Fibroblast of upper back skin (primary cell): ENCODE results near the gene HRC.
"Not testable (repeated sequence)": the region's sequence is repeated elsewhere in the genome, so short reads cannot be mapped to it uniquely, and the experiment has no call there.

Source experiments
- DNase-seq: peaks from one replicate; pipeline ENCODE4 v3.0.0-alpha.2; 2013

The HRC gene

GRCh38 chr19:49155005-49155819 is at the start of gene HRC:
HRC (minus strand) TSS chr19:49155396; CDS start chr19:49155237, 159 bp downstream.
- no peak for DNase-seq

GRCh38 chr19:49201042-49201441 is 45.8 kb upstream of the HRC start:
- DNase-seq, result no peak

- DNase-seq, result no peak
Measured at GRCh38 chr19:49200238-49200862, 45.2 kb upstream of the HRC start.

- DNase-seq, result no peak
Measured at GRCh38 chr19:49196527-49197240, 41.5 kb upstream of the HRC start.

- DNase-seq, result no peak
Measured at GRCh38 chr19:49194408-49194807, 39.2 kb upstream of the HRC start.

GRCh38 chr19:49193822-49194394 is 38.7 kb upstream of the HRC start:
- DNase-seq, result no peak

GRCh38 chr19:49190781-49191180 is 35.6 kb upstream of the HRC start:
- DNase-seq, result no peak

- DNase-seq, result no peak
Measured at GRCh38 chr19:49189259-49189658, 34.1 kb upstream of the HRC start.

GRCh38 chr19:49188626-49189200 is 33.5 kb upstream of the HRC start:
- no peak for DNase-seq

GRCh38 chr19:49186108-49186507 is 30.9 kb upstream of the HRC start:
- DNase-seq, result no peak

- DNase-seq, result no peak
Measured at GRCh38 chr19:49182848-49183375, 27.7 kb upstream of the HRC start.

- not testable (repeated sequence) for DNase-seq
Measured at GRCh38 chr19:49182010-49182847, 27.0 kb upstream of the HRC start.

- DNase-seq, result no peak
Measured at GRCh38 chr19:49180659-49181058, 25.5 kb upstream of the HRC start.

GRCh38 chr19:49173198-49173597 is 18.0 kb upstream of the HRC start:
- DNase-seq, result no peak

- no peak for DNase-seq
Measured at GRCh38 chr19:49168421-49168820, 13.2 kb upstream of the HRC start.

- no peak for DNase-seq
Measured at GRCh38 chr19:49167857-49168409, 12.7 kb upstream of the HRC start.

GRCh38 chr19:49165865-49166301 is 10.7 kb upstream of the HRC start:
- no peak for DNase-seq

- no peak for DNase-seq
Measured at GRCh38 chr19:49165111-49165750, 10.0 kb upstream of the HRC start.

- DNase-seq, result no peak
Measured at GRCh38 chr19:49161987-49162386, 6.8 kb upstream of the HRC start.

GRCh38 chr19:49160450-49161189 is 5.4 kb upstream of the HRC start:
- DNase-seq, result no peak
